T-cell (primary cell): ENCODE data around the gene CELF5. TPM values are rescaled to one million over a fixed set of nuclear protein-coding genes. Genes with fewer than 3 reads are reported as not detected.

Source experiments
- ATAC-seq, 4 experiments: fragments of 200-7000 bp in 3 of 4; fragments of 150-1000 bp in 1 of 4; cut with Tn5 transposase; replicated peaks in 1 of 4; 1 replicate in 3 of 4; 2 replicates in 1 of 4; pipeline ENCODE4 v1.10.0; 2021; ENCODE audit warnings: moderate library complexity in 3 of 4, mild to moderate bottlenecking in 2 of 4, moderate number of reproducible peaks in 1 of 4
- CTCF ChIA-PET, 2 donors: fragments of 300-600 bp; sonication (Branson Sonifier 250); formaldehyde crosslinking; loops; one replicate each; lab custom pipeline; 2022; ENCODE audit warnings: antibody characterized with exemption in 2 of 2; lab: Charles Lee
- POLR2A ChIA-PET, 2 donors: fragments of 300-600 bp; sonication (Branson Sonifier 250); formaldehyde crosslinking; loops; one replicate each; lab custom pipeline; 2022; ENCODE audit warnings: antibody characterized with exemption in 2 of 2; lab: Charles Lee
- DNase-seq, 35 experiments: peaks; one replicate each; pipeline versions ENCODE4 v3.0.0 to v3.0.0-alpha.2; 2013 to 2023
- H3K27ac ChIP-seq: one replicate; pipeline ENCODE4 v1.5.1; 2013; ENCODE audit warnings: low read length
- H3K27me3 ChIP-seq, 2 experiments: replicated peaks in 1 of 2; 1 replicate in 1 of 2; 2 replicates in 1 of 2; pipeline versions ENCODE4 v1.6.1 to v1.7.0; 2013; ENCODE audit warnings: low read length in 1 of 2, mixed read lengths in 1 of 2; ENCODE audit not compliant: control insufficient read depth in 2 of 2, insufficient read depth in 2 of 2; ENCODE audit errors: extremely low read depth in 1 of 2
- H3K36me3 ChIP-seq, 2 donors: 1 replicate in 1 of 2; 2 replicates in 1 of 2; pipeline versions ENCODE4 v1.6.1 to v1.7.0; 2013; ENCODE audit warnings: low read length in 1 of 2; ENCODE audit not compliant: control insufficient read depth in 2 of 2, insufficient read depth in 1 of 2; ENCODE audit errors: extremely low read depth in 1 of 2
- H3K4me1 ChIP-seq, 2 experiments: 1 replicate in 1 of 2; 2 replicates in 1 of 2; pipeline versions ENCODE4 v1.6.1 to v1.7.0; 2013; ENCODE audit warnings: low read length in 2 of 2, mixed read lengths in 1 of 2; ENCODE audit not compliant: insufficient read depth in 2 of 2, control insufficient read depth in 1 of 2; ENCODE audit errors: extremely low read depth in 1 of 2
- H3K4me3 ChIP-seq, 2 donors: 1 replicate in 1 of 2; 2 replicates in 1 of 2; pipeline versions ENCODE4 v1.5.1 to v1.7.0; 2013; ENCODE audit warnings: mild to moderate bottlenecking in 2 of 2, low read length in 1 of 2, moderate library complexity in 1 of 2; ENCODE audit not compliant: control insufficient read depth in 1 of 2; ENCODE audit errors: extremely low read depth in 1 of 2
- H3K9me3 ChIP-seq: 2 replicates; pipeline ENCODE4 v1.7.0; 2013
- H3K27ac Mint-ChIP-seq, 2 donors: one replicate each; pipeline ENCODE4 v1.8.0; 2020 to 2021; ENCODE audit warnings: mild to moderate bottlenecking in 2 of 2, mixed read lengths in 2 of 2
- H3K27me3 Mint-ChIP-seq, 2 donors: one replicate each; pipeline ENCODE4 v1.8.0; 2021 to 2022; ENCODE audit warnings: mixed read lengths in 2 of 2
- H3K36me3 Mint-ChIP-seq: one replicate; pipeline ENCODE4 v1.8.0; 2021; ENCODE audit warnings: mixed read lengths
- H3K4me1 Mint-ChIP-seq, 3 donors: one replicate each; pipeline ENCODE4 v1.8.0; 2020 to 2022; ENCODE audit warnings: mixed read lengths in 3 of 3, mild to moderate bottlenecking in 1 of 3
- H3K4me3 Mint-ChIP-seq, 3 donors: one replicate each; pipeline ENCODE4 v1.8.0; 2020 to 2022; ENCODE audit warnings: mild to moderate bottlenecking in 3 of 3, mixed read lengths in 3 of 3, moderate library complexity in 3 of 3
- H3K9me3 Mint-ChIP-seq, 3 donors: one replicate each; pipeline ENCODE4 v1.8.0; 2020 to 2022; ENCODE audit warnings: mixed read lengths in 3 of 3
- WGBS: methylation state at CpG from one replicate; pipeline ENCODE4 v1.1.5; 2013; ENCODE audit warnings: missing lambda C conversion rate; ENCODE audit not compliant: insufficient coverage; 5-methylcytosine and 5-hydroxymethylcytosine counted together
- total RNA-seq, 35 experiments: library from RNA in 6 of 35; stranded (reverse) in 6 of 35; fragments of 120-200 nt in 1 of 35; gene quantifications; one replicate each; pipeline versions ENCODE4 v1.2.1 to v1.2.4 and lab custom pipeline; 2013 to 2026

CELF5 gene
- total RNA-seq, 5 donors from 2014 or later (not counting 1 experiment from before 2014, with no cell fraction given): 0.23 to 1.9 (median 0.39) TPM; not detected in 1

- Mint-ChIP-seq H3K27ac (no peak overlapping the region), H3K36me3 (no peaks in the 10 kb centered on the region), H3K9me3 (peaks cover 3 to 10% (median 10%) of the 10 kb centered on the region in 3 donors), H3K4me1 (no peaks in the 10 kb centered on the region), H3K27me3 (peaks cover 17 to 29% of the 10 kb centered on the region in 2 donors), H3K4me3 (no peak overlapping the region)
- Histone ChIP-seq H3K4me1 (no peaks in the 10 kb centered on the region), H3K27ac (no peak overlapping the region), H3K36me3 (no peaks in the 10 kb centered on the region), H3K4me3 (no peak overlapping the region), H3K27me3 (peaks cover 0 to 38% of the 10 kb centered on the region in 2 experiments), H3K9me3 (no peaks in the 10 kb centered on the region)
- ChIA-PET POLR2A (no interaction called here), CTCF (no interaction called here)
- WGBS: 25% methylated on average over 1 of the region's 3 CpGs
- ATAC-seq (no peak), DNase-seq (no peak)
Observed at GRCh38 chr19:3253270-3253669, 28.8 kb downstream of the CELF5 start.

DNA sequence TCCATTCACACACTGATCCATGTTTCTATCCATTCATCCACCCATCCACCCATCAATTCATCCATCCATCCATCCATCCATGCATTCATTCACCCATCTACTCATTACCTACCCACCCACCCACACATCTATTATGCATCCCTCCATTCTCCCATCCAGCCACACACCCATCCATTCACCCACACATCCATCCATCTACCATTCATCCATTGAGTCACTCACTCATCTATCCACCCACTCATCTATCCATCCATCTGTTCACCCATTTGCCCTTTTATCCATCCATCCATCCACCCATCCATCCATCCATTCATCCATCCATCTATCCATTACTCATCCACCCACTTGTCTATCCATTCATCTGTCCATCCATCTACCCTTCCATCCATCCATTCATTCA is 30.1 kb downstream of the CELF5 start:
- H3K4me3 Mint-ChIP-seq: no peak overlapping the region
- no peak for ATAC-seq
- peaks cover 24 to 33% of the 10 kb centered on the region in 2 donors for H3K27me3 Mint-ChIP-seq
- H3K36me3 ChIP-seq: no peaks in the 10 kb centered on the region
- no peaks in the 10 kb centered on the region for H3K9me3 ChIP-seq
- ChIA-PET CTCF (no interaction called here), POLR2A (no interaction called here)
- no peak overlapping the region for H3K27ac ChIP-seq
- H3K4me3 ChIP-seq: no peak overlapping the region
- H3K4me1 Mint-ChIP-seq: no peaks in the 10 kb centered on the region
- peaks cover 0 to 41% of the 10 kb centered on the region in 2 experiments for H3K27me3 ChIP-seq
- no peaks in the 10 kb centered on the region for H3K36me3 Mint-ChIP-seq
- peaks cover 3 to 10% (median 10%) of the 10 kb centered on the region in 3 donors for H3K9me3 Mint-ChIP-seq
- no peak overlapping the region for H3K27ac Mint-ChIP-seq
- H3K4me1 ChIP-seq: no peaks in the 10 kb centered on the region
- DNase-seq: no peak

DNA sequence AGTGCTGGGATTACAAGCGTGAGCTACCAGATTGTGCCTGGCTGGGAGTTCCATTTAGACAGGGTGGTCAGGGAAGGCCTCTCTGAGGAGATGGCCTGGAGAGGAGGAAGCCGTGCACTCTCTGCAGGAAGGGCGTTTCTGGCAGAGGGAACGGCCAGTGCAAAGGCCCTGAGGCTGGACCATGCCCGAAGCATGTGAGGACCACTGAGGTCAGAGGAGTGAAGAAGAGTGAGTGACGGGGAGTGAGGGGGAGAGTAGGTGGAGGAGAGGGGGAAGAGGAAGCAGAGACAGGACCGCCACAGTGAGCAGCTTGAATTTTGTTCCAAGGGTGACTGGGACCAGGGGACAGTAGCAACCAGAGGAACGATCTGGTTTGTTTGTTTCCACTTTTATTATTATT is 32.6 kb downstream of the CELF5 start:
- POLR2A ChIA-PET: no interaction called here
- Mint-ChIP-seq H3K36me3 (no peaks in the 10 kb centered on the region), H3K4me1 (no peaks in the 10 kb centered on the region)

DNA sequence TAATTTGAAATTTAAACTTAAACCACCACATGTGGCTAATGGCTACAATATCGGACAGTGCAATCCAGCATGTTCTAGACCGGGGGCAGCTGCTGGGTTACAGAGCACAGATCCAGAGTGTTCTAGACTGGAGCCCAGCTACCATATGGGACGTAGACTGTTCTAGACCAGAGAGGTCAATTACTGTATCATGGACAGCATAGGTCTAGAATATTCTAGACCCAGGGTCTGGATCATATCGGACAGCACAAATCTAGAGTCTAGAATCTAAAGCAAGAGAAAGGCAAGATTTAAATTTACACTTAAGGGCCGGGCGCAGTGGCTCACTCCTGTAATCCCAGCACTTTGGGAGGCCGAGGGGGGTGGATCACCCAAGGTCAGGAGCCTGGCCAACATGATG is 37.9 kb downstream of the CELF5 start:
- no peaks in the 10 kb centered on the region for H3K4me1 ChIP-seq
- ChIA-PET CTCF (no interaction called here), POLR2A (no interaction called here)
- Mint-ChIP-seq H3K4me1 (no peaks in the 10 kb centered on the region), H3K9me3 (no peaks in the 10 kb centered on the region), H3K27me3 (peaks cover 7 to 10% of the 10 kb centered on the region in 2 donors), H3K36me3 (no peaks in the 10 kb centered on the region), H3K4me3 (no peak overlapping the region), H3K27ac (no peak overlapping the region)
- H3K4me3 ChIP-seq: no peak overlapping the region
- H3K36me3 ChIP-seq: no peaks in the 10 kb centered on the region
- DNase-seq: no peak
- H3K9me3 ChIP-seq: no peaks in the 10 kb centered on the region
- no peak for ATAC-seq
- no peak overlapping the region for H3K27ac ChIP-seq
- peaks cover 0 to 36% of the 10 kb centered on the region in 2 experiments for H3K27me3 ChIP-seq
- WGBS: 93% methylated on average over 3 of the region's 7 CpGs

More for the DNA sequence above, 32.6 kb downstream of the CELF5 start:
- CTCF ChIA-PET: interaction anchor here in 1 of 2 donors (0.5 kb wide), 1 partner anchor 789 kb away, joined by 5 read pairs; no protein-coding TSS in a partner anchor
- Mint-ChIP-seq H3K4me3 (no peak overlapping the region), H3K9me3 (peaks cover 3 to 10% (median 10%) of the 10 kb centered on the region in 3 donors), H3K27me3 (peaks cover 18 to 19% of the 10 kb centered on the region in 2 donors), H3K27ac (no peak overlapping the region)
- Histone ChIP-seq H3K36me3 (no peaks in the 10 kb centered on the region), H3K27me3 (peaks cover 0 to 34% of the 10 kb centered on the region in 2 experiments), H3K9me3 (no peaks in the 10 kb centered on the region), H3K4me3 (no peak overlapping the region), H3K27ac (no peak overlapping the region), H3K4me1 (no peaks in the 10 kb centered on the region)
- 74% methylated on average over 5 of the region's 8 CpGs for WGBS
- ATAC-seq (no peak), DNase-seq (no peak)

DNA sequence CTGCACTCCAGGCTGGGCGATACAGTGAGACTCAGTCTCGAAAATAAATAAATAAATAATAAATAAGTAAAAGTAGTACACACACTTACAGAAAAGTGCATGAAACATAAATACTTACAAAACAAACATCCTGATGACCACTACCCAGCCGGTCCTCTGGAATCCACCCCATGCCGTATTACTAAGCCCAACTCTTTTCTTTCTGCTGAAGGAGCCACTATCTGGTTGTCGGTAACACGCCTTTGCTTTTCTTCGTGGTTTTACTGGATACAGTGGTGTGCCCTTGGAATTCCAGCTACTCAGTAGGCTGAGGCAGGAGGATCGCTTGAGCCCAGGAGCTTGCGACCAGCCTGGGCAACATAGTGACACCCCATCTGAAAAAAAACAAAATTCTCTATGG is 39.4 kb downstream of the CELF5 start:
- H3K27me3 ChIP-seq: peaks cover 0 to 43% of the 10 kb centered on the region in 2 experiments
- no peak overlapping the region for H3K4me3 ChIP-seq
- Mint-ChIP-seq H3K9me3 (no peaks in the 10 kb centered on the region), H3K4me3 (no peak overlapping the region), H3K4me1 (no peaks in the 10 kb centered on the region), H3K36me3 (no peaks in the 10 kb centered on the region), H3K27ac (no peak overlapping the region), H3K27me3 (peaks cover 13 to 23% of the 10 kb centered on the region in 2 donors)
- ChIA-PET POLR2A (no interaction called here), CTCF (no interaction called here)
- ATAC-seq (no peak), DNase-seq (no peak)
- no peak overlapping the region for H3K27ac ChIP-seq
- 92% methylated on average over 4 of the region's 9 CpGs for WGBS
- H3K36me3 ChIP-seq: no peaks in the 10 kb centered on the region
- no peaks in the 10 kb centered on the region for H3K9me3 ChIP-seq
- no peaks in the 10 kb centered on the region for H3K4me1 ChIP-seq

GRCh38 chr19:3265432-3265831 is 41.0 kb downstream of the CELF5 start:
- Histone ChIP-seq H3K4me3 (no peak overlapping the region), H3K36me3 (no peaks in the 10 kb centered on the region), H3K27me3 (peaks cover 3 to 49% of the 10 kb centered on the region in 2 experiments), H3K9me3 (no peaks in the 10 kb centered on the region), H3K4me1 (peaks cover 0 to 4% of the 10 kb centered on the region in 2 experiments), H3K27ac (no peak overlapping the region)
- Mint-ChIP-seq H3K27ac (no peak overlapping the region), H3K4me3 (no peak overlapping the region), H3K27me3 (peaks cover 19 to 27% of the 10 kb centered on the region in 2 donors), H3K9me3 (no peaks in the 10 kb centered on the region), H3K36me3 (no peaks in the 10 kb centered on the region), H3K4me1 (peaks cover 0 to 4% (median 0%) of the 10 kb centered on the region in 3 donors)
- POLR2A ChIA-PET: no interaction called here
- DNase-seq (no peak), ATAC-seq (no peak)
- CTCF ChIA-PET: no interaction called here
- WGBS: 80% methylated on average over 1 of the region's 6 CpGs
